HEK293T (cell line): ENCODE measurements around the gene USP8.

ENCODE experiments used
- ARNT ChIP-seq: fragments of 450-650 bp; IDR thresholded peaks from 2 replicates; pipeline ENCODE4 v1.6.1; 2017; ENCODE audit warnings: mild to moderate bottlenecking
- BHLHE40 ChIP-seq: fragments of 450-650 bp; IDR thresholded peaks from 2 replicates; pipeline ENCODE4 v1.6.1; 2016; ENCODE audit warnings: mild to moderate bottlenecking, moderate library complexity, borderline replicate concordance
- FOXA1 ChIP-seq: fragments of 450-650 bp; IDR thresholded peaks from 2 replicates; pipeline ENCODE4 v1.6.1; 2016; ENCODE audit warnings: mild to moderate bottlenecking
- FOXM1 ChIP-seq: fragments of 450-650 bp; IDR thresholded peaks from 2 replicates; pipeline ENCODE4 v1.6.1; 2017; ENCODE audit warnings: mild to moderate bottlenecking, borderline replicate concordance
- HDGF ChIP-seq: fragments of 450-650 bp; IDR thresholded peaks from 2 replicates; pipeline ENCODE4 v1.6.1; 2017; ENCODE audit warnings: antibody characterized with exemption, borderline replicate concordance
- L3MBTL2 ChIP-seq: fragments of 450-650 bp; conservative IDR thresholded peaks from 2 replicates; pipeline ENCODE4 v1.6.1; 2016; ENCODE audit warnings: mild to moderate bottlenecking
- PKNOX1 ChIP-seq: fragments of 450-650 bp; IDR thresholded peaks from 2 replicates; pipeline ENCODE4 v1.6.1; 2016
- SP1 ChIP-seq: fragments of 450-650 bp; IDR thresholded peaks from 2 replicates; pipeline ENCODE4 v1.6.1; 2017
- SUZ12 ChIP-seq: fragments of 450-650 bp; IDR thresholded peaks from 2 replicates; pipeline ENCODE4 v1.6.1; 2016; ENCODE audit warnings: mild to moderate bottlenecking
- TARDBP ChIP-seq: fragments of 450-650 bp; IDR thresholded peaks from 2 replicates; pipeline ENCODE4 v1.6.1; 2016
- ZNF384 ChIP-seq: fragments of 450-650 bp; IDR thresholded peaks from 2 replicates; pipeline ENCODE4 v1.6.1; 2016

- TF ChIP-seq FOXA1, result no peak
- TF ChIP-seq SP1, result no peak
- TF ChIP-seq ZNF384, result no peak
- no peak for TF ChIP-seq FOXM1
- no peak for TF ChIP-seq BHLHE40
- TF ChIP-seq PKNOX1, result no peak
- no peak for TF ChIP-seq HDGF
- TF ChIP-seq ARNT, result no peak
- TF ChIP-seq L3MBTL2, result no peak
- no peak for TF ChIP-seq TARDBP
- no peak for TF ChIP-seq SUZ12
Measured at GRCh38 chr15:50471072-50471471, 46.9 kb downstream of the USP8 start.
